OCI-M2 (cell line): ENCODE data around the gene FGB.
A peak's percentile ranks its signal among the peaks of the same experiment; 100 is the strongest.

ENCODE experiments used
- DNase-seq: peaks from one replicate; lab custom pipeline; 2025; ENCODE audit not compliant: unreplicated experiment; lab: John Stamatoyannopoulos, UW

FGB gene

DNA sequence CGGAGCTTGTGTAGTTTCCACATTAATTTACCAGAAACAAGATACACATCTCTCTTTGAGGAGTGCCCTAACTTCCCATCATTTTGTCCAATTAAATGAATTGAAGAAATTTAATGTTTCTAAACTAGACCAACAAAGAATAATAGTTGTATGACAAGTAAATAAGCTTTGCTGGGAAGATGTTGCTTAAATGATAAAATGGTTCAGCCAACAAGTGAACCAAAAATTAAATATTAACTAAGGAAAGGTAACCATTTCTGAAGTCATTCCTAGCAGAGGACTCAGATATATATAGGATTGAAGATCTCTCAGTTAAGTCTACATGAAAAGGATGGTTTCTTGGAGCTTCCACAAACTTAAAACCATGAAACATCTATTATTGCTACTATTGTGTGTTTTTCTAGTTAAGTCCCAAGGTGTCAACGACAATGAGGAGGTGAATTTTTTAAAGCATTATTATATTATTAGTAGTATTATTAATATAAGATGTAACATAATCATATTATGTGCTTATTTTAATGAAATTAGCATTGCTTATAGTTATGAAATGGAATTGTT, at the start of gene FGB:
FGB (plus strand) TSS at position 315 of the 558 bp plus-strand sequence; CDS start at position 323, 8 bp downstream.
- DNase-seq, result no peak

DNA sequence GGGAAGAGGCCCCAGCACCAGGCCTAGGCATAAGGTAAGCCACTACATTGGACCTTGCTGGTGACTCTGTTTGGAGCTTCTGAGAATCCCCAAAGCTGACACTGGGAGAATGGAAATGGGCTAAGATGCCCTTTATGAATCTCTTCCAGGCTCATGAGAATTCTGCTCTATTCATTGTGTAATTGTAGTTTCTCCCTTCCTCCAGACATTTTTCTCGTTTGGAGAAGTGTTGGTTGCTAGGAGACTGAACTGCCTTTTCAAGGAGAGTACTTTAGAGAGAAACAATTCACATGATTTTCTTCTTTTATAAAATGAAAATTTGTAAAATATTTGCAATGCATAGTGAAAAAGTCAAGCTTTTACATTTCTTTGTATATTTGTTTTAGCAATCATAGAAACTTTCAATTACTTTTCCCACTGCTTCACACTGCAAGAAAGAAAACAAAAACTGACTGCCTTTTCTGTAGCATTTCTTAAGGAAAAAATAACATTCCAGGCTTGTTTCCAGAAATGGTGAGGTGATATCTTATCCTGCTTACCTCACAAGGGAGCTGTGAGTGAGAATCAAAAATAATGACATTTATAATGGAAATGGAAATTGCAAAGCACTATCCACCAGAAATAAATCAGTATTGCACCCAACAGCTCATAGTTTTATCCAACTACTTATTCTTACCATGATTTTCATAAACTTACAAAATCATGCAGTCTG, 46.3 kb upstream of the FGB start:
- DNase-seq, result no peak

DNA sequence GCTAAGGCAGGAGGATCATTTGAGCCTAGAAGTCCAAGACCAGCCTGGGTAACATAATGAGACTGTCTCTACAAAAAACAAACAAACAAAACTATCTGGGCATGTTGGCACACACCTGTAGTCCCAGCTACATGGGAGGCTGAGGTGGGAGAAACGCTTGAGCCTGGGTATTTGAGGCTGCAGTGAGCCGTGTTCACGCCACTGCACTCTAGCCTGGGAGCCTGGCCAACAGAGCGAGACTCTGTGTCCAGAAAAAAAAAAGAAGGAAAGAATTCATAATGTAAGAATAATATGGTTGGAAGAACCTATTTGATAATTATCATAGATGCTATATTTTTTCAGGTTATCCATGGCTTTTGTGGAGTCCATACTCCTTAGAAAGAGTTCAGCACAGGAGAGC, 45.2 kb upstream of the FGB start:
- DNase-seq, result no peak

DNA sequence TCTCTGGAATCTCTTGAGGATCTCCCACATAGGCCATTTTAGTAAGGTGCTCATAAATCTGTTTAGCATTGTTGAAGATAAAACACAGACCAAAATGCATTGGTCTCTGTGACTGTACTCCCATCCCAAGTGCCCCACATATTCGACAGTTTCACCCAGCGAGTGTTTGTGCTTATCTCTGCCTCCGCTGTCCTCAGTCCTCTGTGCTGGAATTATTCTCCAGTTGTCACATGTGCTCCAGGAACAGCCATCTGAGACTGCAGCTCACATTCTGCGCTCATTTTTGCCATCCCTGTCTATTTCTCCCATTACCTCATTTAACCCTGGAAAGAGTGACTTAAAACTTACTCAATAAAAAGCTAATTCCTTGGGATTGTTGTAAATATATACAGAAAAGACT, 43.6 kb upstream of the FGB start:
- no peak for DNase-seq

DNA sequence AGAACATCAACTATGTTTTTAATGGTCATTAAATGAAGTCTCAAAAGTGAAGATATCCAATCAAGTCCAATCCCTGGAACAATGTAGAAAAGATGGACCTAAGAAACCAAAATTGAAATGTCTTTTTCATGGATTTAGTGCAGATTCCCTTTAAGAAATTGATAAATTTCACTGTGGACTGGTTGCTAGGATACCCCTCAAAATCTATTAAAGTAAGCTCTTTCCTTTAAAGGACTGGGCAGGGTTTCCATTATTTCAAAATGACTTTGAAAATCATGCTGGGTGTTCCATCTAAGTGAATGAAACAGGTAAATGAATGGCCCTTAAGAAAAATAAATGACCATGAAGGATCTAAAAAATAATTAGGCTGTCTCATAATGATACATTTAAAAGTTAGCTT, 41.2 kb upstream of the FGB start:
- DNase-seq, result no peak

DNA sequence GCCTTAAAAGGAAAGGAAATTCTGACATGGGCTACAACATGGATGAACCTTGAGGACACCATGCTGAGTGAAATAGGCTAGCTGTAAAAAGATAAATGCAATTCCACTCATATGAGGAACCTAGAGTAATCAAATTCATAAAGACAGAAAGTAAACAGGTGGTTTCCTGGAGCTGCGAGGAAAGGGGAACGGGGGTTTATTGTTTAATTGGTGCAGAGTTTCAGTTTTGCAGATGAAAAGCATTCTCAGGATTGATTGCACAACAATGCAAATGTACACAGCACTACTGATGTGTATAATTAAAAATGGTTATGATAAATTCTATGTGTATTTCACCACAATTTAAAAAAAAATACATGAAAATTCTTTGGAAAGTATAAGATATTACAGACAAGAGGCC, 36.7 kb upstream of the FGB start:
- no peak for DNase-seq

DNA sequence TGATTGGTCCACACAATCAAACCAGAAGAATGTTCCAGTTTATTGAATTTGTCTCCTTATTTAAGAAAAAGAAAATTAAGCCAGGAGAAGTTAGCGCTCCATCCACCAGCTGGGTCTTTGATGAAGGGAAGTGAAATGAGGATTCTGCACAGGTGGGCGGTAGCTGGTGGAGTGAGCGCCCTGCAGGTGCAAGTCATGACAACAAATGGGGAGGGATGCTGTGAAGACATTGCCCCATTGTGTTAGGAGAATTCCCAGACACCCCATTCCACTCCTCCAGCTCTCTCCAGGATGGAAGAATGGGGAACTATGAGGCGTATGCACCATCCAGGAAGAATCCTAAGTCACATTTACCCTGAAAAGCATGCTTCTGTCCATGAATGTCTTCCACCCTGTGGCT, 35.5 kb upstream of the FGB start:
- no peak for DNase-seq

DNA sequence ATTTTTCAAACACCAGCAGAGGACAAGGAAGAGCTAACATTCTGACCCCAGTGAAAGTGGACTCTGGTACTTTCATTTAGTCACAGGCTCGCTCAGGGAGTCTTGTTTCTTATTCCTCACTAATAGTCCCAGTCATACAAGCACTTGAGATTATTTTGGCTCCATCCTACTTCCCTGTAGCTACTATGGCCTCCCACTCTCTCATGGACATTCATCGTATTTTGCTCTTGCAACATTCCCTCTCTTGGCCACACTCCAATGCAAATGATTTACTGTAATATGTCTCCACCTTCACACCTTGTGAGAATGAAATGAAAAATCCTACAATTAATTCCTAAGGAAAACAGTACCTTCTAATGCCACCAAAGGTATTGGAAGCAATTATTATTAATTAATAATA, 33.9 kb upstream of the FGB start:
- DNase-seq, result no peak

DNA sequence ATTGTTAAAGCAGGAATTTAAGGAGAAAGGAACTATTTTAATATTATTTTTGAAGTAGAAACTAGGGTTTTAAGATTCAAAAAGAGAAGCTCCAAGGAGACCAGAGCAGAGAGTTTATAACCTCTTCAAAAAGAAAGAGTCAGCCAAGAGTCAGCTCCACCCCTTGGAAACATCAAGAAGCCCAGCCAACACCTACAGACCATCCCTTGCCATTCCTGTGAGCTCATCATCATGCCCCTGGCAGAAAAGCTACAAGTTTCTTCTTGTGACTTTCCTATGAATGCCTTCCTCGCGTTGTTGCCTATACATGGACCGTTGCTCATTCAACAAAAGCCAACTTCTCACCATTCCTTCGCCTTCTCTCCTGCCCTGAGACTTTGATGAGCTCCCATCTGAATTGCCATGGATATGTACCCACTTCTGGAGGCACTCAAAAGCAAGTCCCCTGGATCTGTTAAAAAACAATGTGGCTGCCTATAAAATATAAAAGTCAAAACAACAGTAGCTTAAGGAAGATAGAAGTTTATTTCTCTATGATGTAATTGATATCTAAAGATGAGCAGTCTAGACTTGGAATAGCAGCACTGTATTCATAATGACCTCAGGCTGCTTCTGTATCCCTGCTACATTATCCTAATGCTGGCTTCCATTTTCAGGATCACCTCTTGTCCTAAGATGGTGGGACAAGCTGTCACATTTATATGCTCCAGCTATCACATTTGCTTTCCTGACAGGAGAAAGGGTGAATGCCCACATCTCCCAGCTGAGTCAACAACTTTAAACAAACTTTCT, 32.9 kb upstream of the FGB start:
- DNase-seq, result no peak

DNA sequence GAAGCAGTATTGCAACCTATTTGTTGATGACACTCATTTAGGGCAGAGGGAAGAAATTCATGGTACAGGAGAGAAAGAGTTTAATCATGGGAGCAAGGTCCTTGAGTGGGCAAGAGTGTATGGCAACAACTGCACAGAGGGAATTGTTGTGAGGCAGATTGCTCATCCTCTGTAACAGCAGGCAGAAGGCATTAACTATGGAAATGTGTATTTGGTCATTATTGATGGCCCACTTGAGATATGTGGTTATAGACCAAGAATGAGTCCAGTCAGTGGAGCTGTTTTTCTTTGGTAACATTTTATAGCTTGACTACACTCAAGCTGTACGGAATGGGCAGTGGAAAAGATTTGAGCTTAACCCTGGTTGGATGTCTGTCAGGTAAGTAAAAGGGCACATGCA, 28.5 kb upstream of the FGB start:
- no peak for DNase-seq

DNA sequence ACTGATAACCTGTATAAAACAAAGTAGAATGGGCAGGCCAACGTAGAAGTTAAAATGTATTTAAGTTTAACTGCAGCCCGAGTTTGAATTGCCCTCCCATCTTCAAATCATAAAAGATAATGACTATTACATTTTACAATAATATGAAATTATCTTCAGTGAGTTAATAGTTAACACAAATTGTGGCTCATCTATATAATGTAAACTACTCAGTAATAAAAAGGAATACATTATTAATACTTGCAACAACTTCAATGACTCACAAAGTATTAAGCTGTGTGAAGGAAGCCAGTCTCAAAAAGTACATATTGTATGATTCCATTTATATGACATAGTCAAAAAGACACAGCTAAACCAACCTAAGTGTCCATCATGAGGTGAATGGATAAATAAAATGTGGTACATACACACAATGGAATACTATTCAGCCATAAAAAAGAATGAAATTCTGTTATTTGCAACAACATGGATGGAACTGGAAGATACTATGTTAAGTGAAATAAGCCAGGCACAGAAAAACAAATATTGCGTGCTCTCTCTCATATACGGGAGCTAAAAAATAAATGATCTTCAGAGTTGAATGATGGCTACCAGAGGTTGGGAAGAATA, 20.4 kb upstream of the FGB start:
- no peak for DNase-seq

DNA sequence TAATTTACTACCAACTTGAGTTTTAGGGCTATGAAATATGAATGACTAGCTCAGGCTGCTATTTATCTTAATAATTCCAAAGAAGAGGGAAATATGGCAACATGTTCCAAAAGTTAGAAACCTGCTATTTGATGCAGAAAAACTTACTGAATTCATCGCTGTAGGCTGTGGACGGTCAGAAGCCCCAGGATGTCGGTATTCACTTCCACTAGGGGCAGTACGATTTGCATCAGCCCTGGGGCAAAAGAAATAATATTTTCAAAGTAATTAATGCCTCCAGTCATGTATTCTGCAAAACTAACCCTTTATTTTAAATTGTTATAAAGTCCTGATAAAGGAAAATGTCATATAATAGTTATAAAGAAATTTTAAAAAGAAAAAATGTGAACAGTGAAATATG, 17.1 kb upstream of the FGB start:
- DNase-seq, result no peak

DNA sequence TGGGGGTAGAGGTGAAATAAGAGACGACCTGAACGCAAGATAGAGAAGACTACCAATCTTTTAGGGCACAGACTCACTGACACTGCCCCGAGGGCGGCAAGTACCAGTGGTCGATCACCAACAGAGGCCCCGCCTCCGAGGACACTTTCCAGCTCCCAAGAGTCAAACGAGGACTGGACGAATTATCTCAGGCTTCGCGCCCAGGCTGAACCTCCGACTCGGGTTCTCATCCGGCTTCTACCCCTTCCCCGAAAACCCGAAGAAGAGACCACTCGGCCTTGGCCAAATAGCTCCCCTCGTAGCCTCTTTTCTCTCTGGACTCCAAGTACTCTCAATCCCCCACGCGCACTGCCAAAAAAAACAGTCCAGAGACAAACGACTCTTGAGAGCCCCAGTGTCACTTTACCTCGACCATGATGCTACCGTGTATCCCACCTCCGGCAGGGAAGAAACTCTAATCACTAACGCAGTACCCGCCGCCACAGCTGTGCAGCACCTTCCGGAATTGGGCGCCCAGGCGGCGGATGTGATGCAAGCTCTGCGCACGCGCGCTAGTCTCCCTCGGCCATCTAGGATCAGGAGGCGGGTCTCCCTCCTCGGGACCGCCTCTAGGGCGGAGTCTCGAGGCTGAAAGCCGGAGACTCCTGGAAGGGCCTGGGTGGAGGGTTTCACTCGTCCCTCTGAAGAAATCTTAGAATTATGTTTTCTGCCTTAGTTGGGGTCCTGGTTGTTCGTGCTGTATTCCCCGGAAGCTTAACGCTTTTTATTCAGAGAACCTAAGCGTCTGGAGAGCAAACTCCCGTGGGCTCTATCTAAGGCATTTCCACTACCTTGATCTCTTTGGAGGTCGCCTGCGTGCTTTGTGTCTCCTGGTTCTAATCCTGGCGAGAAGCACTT, 12.7 kb upstream of the FGB start, which contains the start of gene PLRG1:
PLRG1 (minus strand) TSS at position 507 of the 897 bp plus-strand sequence; CDS start at position 415, 92 bp downstream.
- peak; percentile 72 for DNase-seq

DNA sequence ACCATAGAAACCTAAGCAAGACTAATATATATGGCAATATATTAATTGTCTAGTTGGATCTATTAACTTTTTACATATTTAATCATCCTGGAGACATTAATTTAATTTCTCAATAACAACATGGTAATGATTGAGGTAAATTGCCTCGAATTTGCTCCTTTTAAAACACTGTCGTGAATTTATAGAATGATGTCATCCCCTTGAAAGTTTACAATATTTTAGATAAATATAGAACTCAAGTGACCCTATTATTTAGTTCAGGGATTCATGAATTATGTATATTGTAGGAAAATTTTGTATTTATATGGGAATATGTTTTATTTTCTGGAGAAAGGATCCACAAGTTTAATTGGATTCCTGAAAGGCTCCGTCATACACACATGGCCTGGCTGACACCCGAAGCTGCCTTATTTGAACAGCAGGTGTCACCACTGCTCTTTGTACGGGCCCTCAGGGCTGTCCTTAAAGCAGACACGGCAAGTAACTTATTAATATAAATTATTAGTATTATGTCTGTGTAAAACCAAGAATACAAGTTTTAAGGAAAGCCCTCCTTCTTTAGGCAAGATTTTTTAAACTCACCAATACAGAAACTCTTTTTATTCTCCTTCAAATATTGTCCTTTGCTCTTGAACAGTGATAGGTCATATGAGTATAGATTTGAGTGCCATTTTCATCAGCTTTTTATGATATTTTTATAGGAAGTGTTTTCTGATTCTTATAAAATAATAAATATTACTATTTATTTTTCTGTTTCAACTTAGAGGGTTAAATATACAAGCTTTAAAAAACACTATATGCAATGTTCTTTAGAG, 10.7 kb upstream of the FGB start:
- DNase-seq, result peak; percentile 12

DNA sequence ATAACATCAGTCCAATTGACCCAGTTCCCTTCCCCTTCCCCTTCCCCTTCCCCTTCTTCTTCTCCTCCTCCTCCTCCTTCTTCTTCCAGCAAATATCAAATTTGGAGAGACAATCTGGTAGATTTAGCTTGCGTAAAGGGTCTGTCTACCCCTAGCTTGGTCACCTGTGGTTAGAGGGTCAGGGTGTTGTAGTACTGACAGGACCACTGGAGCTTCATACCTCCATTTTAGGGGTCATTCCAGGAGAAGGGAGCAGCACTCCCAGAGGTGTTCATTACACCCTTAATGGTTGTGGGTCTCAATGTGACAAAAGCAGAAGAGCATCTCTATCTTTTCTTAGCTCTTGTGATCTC, 3.7 kb upstream of the FGB start:
- DNase-seq, result no peak

DNA sequence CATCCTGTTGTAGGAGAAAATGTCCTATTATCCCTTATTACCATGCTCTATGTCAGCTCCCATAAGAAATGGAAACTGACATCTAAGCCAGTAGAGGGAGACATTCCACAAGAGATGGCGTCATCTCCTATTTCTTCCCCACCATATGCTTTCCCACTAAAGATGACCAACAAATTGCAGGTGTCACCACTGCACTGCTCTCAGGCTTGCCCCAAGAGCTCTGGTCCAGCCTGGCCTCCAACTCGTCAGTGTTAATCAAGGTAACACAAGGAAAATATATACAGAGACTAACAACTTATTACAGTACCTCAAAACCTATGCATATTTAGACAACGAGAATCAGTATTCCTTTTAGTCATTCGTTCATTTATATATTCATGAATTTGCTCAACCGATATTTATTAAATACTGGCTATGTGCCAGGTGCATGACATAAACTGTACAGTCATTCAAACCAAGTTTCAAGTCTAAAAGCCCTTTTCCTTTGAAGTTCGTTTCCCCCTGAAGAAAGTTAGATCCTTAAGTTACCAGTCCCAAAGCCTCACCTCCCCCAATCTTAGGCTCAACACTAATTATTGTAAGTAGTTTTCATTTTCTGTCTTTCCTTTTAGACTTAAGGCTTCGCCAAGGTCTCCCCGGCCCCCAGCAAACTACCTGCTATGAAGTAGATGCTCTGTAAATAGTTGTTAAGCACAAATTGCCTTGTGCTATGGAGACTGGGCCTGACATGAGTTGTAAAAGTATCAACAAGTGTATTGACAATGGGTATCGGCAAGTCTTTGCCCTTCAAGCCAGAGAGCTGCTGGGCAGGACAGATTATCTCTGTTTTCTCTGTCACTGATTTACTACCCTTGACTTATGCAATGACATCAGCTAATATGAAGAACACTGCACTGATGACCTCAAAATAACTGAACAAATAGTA, 3.1 kb upstream of the FGB start:
- no peak for DNase-seq

DNA sequence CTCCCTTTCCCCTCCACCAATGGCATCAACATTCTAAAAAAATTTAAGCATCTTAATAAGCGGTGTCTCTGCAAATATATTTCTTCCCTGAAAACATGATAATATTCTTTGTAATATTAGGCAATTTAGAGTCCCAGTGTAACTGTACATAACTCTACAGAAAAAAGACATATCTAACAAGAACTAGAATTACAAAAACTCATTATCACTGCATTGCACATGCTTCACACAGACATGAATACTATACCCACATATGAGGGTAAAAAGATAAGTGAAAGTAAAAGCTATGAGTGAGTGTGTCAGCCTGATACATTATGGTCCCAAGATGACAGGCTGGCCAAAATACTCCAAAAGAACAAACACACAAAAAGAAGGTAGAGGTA, 2.4 kb upstream of the FGB start:
- DNase-seq, result no peak

DNA sequence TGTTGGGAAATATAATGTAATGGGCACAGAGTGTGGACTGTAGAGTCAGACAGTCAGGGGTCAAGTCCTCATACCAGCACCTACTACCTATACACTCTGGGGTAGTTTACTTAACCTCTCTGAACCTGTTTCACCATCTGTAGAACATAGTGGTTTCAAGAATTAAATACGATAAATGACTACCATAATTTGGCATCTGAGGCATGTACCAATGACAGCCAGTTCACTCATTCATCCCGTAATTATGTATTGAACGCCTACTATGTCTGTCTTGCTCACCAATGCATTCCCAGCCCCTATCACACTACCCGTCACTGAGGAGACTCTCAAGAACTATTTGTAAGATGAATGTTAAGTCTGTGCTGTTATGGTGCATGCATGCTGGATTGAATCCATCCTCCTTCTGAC, 2.0 kb upstream of the FGB start:
- DNase-seq, result no peak

DNA sequence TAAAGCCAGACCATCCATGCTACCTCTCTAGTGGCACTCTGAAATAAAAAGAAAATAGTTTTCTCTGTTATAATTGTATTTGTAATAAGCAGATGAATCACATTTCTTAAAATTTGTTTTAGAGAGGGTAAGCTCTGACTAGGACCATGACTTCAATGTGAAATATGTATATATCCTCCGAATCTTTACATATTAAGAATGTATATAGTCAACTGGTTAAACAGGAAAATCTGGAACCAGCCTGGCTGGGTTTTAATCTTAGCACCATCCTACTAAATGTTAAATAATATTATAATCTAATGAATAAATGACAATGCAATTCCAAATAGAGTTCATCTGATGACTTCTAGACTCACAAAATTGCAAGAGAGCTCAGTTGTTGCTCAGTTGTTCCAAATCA, 1.5 kb downstream of the FGB start:
- no peak for DNase-seq
